HG03066 (cell line): ENCODE data around the gene LRRC10B.

Experiments
- ATAC-seq: cut with Tn5 transposase; IDR thresholded peaks from one replicate; pipeline ENCODE4 v1.9.1; 2021; ENCODE audit warnings: low read depth; ENCODE audit not compliant: unreplicated experiment

The LRRC10B gene

DNA sequence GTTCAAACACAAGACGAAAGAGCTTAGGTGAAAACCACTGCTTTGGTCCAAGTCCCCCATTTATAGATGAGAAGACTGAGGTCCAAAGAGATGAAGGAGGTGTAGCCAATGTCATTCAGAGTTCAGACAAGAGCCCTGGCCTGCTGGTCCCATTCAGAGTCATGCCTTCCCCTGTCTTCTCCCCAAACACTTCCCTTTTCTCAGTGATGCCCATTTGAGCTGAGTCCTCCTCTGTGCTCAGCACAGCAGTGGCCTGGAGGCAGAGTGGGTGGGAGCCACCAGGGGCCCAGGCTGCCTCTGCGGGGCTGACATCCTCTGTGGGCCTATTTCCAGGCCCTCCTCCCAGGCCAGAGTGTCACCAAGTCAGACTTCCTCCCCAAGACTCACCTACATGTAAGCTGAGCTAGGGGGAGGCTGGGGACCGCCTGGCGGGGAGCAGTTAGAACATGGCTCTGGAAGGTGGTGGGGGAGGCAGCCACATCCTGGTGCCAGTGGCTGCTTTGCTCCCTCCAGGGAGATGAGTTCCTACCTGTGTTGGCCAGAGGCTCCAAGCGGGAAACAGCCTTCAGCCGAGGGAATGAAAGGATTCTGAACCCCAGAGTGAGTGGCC is 22.4 kb upstream of the LRRC10B start:
- ATAC-seq, result no peak

DNA sequence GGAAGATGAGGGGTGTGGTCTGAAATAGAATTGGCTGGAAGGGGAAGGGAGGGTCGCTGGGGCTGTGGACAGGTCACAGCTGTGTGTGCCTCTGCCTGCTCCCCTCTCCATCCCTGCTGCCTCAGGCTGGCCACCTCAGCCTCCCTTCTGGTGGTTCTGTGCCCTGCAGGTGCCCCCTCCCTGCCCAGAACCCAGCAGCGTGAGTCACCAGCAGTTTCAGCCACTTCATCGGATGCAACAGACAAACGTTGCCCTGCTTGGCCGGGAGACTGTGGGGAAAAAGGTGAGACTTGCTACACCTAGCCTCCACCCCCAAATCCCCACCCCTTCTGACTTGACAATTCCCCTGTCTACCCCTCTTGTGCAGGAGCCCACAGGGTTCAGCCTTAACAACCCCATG is 21.8 kb upstream of the LRRC10B start:
- no peak for ATAC-seq

DNA sequence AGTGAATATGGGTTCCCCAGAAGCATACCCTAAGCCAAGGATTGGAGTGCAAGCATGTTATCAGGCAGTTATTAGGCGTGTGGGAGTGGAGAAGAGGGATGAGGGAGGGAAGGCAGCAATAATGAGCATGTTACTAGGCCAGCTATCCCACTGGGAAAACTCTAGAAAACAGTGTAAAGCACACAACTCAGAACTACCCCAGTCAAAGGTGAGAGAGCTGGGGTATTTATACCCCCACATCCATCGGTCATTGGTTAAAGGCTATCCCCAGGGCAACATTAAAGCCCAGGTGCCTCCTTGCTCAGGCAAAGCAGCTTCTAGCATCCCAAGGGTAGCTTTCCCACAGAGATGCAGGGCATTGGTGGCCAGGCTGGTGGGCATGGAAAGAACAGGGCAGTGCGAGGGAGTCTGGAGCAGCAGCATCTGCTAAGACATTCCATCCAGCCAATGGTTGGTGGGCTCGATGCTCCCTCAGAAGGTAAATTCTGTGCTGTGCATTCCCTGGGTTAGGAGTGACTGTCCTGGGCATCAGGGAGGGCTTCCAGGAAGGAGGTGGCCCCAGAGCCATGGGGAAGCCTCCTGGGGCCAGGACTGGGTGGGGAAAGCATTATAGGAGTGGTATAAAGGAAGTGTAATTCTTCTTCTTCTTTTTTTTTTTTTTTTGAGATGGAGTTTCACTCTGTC is 21.1 kb upstream of the LRRC10B start:
- ATAC-seq, result no peak

DNA sequence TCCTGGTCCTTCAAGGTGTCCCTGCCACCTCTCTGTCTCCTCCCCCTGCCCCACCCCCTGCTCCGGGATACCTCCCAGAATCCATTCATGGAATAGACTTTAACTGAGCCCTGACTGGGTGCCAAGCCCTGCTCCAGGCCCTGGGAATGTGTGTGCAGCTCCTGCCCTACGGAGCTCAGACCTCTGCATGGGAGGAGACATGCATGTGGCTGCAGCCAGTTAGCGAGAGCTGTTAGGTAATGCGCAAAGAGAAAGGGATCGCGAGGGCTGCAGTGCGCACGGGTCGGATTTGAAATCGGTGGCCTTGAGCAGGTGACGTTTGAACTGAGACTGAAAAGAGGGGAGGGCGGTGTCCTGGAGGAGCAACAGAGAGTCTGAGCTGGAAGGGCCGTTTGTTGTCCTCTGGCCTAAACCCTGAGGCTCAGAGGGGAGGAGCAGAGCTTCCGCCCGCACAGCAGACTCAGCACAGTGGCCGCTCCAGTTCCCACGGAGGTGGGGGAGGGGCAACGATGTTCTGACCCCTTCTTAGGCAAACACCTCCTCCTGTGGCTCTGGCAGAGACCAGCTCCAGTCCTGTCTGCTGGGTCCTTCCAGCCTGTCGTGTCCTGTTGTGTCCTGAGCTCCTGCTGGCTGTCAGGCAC is 19.8 kb upstream of the LRRC10B start:
- ATAC-seq, result no peak

DNA sequence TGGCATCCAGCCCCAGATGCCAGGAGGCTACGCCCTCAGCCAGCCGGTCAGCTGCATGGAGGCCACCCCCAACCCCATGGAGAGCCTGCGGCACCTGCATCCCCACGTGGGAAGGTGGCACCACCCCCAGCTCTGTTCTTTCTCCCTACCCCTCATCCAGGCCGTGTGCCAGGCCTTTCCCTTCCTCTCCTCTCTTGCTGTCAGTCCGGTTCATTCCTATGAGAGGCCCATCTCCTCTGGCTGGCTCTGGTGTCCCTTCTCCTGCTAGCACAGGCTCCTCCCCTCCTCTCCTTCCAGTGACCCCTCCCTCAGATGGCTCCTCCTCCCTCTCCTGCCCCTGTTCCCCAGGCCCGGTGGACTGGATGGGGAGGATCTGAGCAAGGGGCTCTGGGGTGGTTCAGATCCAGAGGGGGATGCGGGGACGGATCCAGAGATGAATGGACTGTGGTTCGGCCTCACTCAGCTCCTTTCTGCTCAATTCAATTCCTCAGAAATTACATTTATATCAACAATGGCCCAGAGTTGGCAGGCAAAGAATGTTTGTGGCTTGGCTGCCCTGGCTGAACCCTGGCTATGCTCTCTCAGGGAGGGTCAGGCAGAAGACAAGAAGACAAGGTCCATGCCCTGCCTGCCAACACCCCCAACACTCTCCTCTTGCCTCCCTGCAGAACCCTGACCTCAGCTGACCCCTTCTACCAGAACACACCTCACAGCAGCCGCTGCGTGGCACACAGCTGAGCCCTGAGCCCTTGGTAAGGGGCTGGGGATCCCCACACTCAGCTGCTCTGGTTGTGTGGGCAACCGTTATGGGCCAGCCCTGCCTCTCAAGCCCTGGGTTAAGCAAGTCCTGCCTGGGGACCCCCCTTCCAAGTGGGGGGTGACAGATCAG is 18.5 kb upstream of the LRRC10B start:
- no peak for ATAC-seq

DNA sequence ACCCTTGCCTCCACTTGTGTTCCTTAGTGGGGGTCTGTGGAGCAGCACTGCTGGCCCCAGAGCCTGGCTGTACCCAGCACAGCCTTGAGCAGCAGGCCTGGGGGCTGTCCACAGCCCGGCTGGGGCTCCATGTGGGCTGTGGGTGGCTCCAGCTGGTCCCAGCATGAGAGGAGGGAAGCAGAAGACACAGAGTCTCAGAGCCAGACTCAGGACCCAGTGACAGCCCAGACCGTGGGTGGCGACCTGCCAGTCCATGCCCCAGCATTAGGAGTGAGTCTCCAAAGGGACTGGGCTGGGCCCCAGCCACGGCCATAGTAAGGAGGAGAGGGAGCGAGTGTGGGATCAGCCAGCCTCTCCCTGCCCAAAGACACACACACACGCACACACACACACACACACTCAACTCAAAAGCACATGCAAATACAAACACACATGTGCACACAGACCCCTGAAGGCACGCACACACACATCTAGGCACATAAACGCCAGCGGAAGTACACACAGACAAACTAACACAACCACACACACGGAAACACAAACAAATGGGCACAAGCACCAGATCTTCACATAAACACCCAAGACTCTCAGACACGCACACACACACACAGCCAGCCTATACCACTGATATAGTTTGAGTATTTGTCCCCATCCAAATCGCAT is 16.7 kb upstream of the LRRC10B start:
- ATAC-seq, result no peak

DNA sequence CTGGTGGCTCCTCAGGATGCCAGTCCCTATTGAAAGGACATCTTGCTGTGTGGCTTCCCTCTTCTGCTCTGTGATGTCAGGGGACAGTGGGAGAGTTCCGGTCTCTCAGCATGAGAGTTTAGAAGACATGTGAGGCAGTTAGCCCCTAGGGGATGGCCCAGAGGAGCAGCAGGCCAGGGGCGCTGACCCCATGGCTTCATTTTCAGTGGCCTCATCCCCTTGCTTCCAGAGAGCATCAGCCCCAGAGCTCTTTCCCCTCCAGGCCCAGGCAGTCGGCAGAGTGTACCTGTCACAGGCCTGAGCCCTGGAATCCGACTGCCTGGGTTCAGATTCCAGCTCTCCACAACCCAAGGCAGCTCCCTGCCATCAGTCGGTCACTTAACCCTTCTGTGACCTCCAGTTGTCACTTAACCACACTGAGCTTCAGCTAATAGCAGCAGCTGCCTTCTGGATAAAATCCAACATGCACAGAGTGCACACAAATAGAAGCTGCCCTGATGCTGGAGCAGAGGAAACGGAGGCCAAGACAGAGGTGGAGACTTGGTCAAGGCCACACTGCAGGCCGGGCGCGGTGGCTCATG is 14.1 kb upstream of the LRRC10B start:
- no peak for ATAC-seq

DNA sequence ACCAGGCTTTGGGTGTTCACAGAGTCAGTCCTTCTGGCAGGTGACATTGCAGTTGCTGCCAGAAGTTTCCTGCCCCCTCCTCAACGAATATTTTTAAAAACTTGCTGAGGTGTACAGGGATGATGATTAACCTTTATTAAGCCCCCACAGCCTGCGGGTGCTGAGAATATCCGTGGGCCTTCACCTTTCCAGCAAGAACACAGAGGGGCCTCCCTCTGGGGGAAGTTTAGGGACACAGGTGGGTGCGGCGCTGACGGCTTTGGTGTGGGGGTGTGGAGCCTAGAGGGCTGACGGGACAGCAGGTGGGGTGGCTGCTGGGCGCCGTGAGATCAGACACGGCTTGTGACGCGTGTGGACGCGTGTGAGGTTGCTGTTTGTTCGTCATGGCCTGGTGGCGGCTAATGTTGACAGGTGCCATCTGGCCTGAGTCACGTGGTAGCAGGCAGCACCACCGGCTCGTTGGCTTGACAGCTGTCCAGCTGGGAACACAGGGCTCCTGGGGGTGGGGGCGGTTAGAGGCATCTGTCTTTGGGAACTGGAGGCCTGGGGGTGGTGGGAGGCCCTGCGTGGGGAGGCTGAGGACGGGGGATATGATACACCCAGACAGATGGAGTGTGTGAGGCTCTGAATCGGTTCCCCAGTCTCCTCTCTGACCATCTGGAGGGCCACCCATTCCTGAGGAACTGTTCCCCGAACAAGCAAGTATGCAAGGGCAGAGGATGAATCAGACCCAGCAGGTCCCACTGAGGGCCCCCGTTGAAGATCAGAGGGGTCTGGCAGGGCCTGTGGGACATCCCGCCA is 12.5 kb upstream of the LRRC10B start:
- ATAC-seq, result no peak

DNA sequence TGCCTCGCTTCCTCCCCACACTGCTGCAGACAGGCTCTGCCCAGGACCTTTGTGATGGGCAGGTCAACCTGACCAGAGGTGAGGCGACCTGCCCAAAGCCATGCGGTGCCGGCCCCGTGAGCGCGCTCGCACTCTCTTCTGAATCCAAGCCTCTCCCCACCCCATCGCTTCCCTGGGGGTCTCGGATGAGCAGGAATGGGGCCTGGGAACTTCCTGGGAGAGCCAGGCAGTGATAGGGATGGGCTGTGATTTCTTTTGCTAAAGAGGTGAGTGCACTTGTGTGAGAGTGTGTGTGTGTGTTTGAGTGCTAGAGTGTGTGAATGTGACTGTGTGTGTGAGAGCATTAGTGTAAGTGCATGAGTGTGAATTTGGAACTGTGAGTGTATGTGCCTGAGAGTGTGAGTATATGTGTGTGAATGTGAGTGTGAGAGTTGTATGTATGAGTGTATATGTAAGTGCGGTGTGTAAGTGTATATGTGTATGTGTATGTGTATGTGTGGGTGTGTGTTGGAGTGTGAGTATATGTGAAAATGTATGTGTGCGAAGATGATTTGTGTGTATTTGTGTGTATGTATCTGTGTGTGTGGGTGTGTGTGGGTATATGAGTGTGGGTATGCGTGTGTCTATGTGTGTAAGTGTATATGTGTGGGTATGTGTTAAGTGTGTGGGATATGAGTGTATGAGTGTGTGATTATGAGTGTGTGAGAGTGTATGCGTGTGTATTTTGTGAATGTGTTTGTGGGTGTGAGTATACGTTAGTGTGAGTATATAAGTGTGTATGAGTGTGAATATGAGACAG is 11.7 kb upstream of the LRRC10B start:
- no peak for ATAC-seq

DNA sequence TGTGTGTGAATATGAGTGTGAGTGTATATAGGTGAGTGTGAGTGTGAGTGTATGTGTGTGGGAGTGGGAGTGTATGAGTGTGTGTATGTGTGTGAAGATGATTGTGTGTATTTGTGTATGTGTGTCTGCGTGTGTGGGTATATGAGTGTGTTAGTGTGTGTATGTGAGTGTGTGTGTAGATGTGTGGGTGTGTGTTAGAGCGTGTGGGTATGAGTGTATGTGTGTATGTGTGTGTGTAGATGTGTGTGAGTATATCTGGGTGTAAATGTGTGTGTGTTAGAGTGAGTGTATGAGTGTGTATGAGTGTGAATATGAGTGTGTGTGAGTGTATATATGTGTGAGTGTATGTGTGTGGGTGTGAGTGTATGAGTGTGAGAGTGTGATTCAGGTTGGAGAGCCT is 11.1 kb upstream of the LRRC10B start:
- no peak for ATAC-seq

DNA sequence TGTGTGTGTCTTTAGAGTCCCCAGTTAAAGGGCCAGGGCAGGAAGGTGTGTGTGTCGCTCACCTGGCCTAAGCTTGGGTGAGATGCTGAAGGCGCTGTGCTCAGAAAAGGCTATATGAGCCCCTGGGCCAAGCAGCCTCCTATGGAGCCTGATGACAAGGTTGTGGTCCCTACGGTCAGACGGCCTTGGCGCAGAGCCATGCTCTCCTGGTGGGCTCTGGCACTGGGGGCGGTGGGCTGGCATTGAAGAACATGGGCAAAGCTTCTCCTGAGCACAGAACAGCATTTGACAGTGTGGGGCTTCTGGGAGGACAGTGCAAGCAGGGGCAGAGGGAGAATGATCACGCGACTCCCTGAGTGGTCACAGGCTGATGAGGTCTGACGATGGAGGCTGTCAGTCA is 10.7 kb upstream of the LRRC10B start:
- no peak for ATAC-seq

DNA sequence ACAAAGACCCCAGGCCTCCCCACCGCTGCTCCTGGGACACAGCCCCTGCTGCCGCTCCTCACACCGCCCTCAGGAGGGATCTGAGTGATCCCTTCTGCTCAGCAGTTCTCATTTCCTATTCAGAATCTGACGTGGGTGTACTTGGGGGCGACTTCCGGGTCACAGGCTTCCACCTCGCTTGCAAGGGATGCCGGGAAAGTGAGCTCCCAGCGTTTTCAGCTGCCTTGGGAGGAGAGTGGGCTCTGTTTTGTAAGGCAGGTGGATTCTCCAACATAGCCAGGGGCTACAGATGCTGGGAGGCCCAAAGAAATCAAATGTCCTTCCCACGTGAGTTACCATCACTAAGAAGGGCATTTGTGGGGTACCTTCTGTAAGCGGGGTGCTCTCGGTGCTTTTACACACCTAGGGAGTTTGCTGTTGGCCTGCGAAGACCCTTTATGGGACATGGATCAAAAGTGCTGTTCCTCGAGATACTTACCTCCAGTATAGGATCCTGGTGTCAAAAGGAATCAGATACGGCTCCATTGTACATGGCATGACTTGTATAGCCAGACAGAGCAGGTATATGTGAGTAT is 9.7 kb upstream of the LRRC10B start:
- ATAC-seq, result no peak

DNA sequence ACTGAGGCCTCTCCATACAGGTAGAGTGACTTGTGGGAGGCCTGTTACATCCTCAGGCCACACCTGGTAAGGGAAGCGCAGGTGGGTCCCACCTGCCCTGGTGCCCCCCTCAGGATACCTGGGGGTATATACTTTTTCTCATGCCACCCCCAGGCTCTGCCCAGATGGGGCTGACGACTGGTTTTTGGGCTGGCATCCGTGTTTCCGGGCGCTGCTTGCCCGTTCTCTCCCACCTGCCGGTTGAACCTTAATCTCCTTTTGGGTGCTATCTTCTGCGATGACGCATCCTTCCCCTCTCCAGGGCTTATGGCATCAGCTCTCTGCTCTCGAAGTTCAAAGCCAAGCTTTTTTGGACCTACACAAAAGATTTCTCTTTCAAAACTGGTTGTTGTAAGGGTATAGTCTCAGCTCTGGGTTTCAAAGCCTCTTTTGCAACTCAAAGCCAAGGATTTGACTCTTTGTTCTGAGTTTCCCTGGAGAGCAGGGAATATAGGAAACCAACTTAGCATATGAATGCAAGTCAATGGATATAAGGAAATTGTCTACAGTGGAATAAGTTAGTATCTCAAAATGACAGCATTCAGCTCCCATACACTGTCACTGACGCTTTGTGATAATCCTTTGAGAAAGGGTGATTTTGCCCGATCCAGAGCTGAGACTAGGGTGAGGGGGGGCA is 8.6 kb upstream of the LRRC10B start:
- no peak for ATAC-seq

DNA sequence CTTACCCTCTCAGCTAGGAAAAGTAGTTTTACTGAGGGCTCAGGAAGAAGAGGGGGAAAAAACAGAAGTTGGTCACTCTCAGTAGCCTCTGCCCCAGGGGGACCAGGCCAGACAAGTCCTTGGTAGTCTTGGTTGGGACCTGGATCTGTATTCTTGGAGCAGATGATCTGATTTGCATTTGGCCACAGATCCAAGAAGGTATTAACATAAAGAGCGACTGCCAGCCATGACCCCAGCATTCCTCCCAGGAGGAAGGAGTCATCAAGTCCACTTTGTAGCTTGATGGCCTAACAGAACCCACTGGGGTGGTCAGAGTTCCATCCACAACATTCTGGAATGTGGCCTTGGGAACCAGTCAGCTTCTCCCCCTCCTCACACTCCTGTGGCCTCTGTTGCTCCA is 6.0 kb upstream of the LRRC10B start:
- no peak for ATAC-seq

DNA sequence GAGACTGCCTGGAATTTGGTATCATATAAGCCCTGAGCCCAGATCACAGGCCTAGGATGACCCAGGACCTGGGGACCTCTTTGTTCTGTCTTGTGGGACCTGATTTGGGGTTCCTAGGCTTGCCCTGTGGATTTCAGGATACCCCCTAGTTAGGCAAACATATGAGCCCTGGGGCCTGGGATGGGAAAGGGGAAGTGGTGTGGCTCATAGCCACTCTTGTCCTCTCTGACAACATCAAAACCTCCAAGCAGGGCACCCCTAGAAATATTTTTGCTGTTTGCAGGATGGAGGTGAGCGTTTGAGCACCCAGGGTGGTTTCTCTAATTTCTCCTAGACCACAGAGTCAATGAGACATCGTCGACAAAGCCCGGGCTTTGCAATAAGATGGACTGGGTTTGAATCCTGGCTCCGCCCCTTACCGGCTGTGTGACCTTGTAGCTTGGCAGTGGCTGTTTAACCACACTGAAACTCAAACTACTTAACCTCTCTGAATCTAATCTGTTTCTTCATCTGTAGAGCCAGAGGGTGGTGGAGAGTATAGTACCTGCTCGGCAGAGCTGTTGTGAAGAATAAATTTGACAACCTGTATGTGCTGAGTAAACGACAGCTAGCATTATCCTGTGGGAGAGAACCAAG is 5.3 kb upstream of the LRRC10B start:
- ATAC-seq, result no peak

DNA sequence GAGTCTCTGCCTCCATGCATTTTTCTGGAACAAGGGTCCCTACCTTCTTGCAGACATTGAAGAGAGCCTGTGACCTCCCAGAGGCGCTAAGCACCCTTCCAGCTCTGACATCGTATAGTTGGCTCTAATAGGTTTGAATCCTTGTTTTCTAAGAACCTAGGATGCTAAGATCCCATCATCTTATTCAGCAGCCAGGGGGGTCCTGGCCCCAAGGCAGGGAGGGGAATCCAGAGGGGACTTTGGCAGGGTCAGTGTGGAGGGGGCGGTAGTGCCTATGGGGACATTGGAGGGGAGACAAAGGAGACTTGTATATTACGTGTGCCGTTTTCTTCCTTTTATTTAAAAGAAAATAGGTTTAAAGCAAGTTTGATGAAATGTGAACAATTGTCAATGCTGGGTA is 3.4 kb upstream of the LRRC10B start:
- no peak for ATAC-seq

DNA sequence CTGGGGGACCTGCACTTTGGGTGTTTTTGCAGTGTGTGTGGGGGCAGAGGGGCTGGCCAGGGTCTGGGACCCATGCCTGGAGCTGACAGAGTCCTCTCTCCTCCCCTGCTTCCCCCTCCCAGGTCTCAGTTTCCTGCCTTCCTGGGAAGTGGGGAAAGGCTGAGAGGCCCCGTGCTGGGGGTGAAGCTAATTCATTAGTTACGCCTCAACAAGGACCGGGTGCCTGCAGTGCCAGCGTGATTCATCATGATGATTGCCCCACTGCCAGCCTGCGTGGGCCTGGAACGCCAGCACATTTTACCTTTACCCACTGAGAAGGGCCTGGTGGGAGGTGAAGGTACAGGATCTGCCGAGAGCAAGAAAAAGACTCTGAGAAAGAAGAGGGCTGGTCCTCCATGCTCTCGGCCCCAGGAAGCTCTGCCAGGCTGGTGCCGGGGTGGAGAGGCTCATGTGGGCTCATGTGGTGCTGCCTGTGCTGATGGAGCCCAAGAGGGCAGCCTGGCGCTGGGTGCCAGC is 2.9 kb upstream of the LRRC10B start:
- ATAC-seq, result no peak
